Activated CD8-positive, alpha-beta memory T cell treated with anti-CD3 and anti-CD28 coated beads for 1 hour (primary cell): Measurements from ENCODE around the gene CNGA3.
"Not testable (repeated sequence)": the region's sequence is repeated elsewhere in the genome, so short reads cannot be mapped to it uniquely, and the experiment has no call there.

ENCODE experiments used
- DNase-seq, 2 donors: peaks; one replicate each; pipeline ENCODE4 v3.0.0-alpha.2; 2020; ENCODE audit warnings: low read depth in 1 of 2; ENCODE audit errors: extremely low read depth in 1 of 2

CNGA3 gene

GRCh38 chr2:98346311-98347236, at the start of gene CNGA3:
Gene CNGA3 (plus strand): TSS chr2:98346456. CDS start chr2:98369976, 23,520 bp downstream.
- no peak for DNase-seq

- DNase-seq, result no peak
Measured at GRCh38 chr2:98297817-98298682, 48.2 kb upstream of the CNGA3 start.

- no peak for DNase-seq
Measured at GRCh38 chr2:98298683-98299164, 47.5 kb upstream of the CNGA3 start.

- no peak for DNase-seq
Measured at GRCh38 chr2:98299211-98299905, 46.9 kb upstream of the CNGA3 start.

GRCh38 chr2:98300141-98300874, 45.9 kb upstream of the CNGA3 start:
- no peak for DNase-seq

- DNase-seq, result no peak
Measured at GRCh38 chr2:98301469-98301868, 44.8 kb upstream of the CNGA3 start.

- not testable (repeated sequence) for DNase-seq
Measured at GRCh38 chr2:98307131-98307696, 39.0 kb upstream of the CNGA3 start.

- no peak for DNase-seq
Measured at GRCh38 chr2:98308068-98308467, 38.2 kb upstream of the CNGA3 start.

GRCh38 chr2:98308532-98308931, 37.7 kb upstream of the CNGA3 start:
- DNase-seq, result no peak

GRCh38 chr2:98309580-98309979, 36.7 kb upstream of the CNGA3 start:
- no peak for DNase-seq

- no peak for DNase-seq
Measured at GRCh38 chr2:98310010-98310409, 36.2 kb upstream of the CNGA3 start.

GRCh38 chr2:98311090-98311489, 35.2 kb upstream of the CNGA3 start:
- DNase-seq, result no peak

GRCh38 chr2:98311771-98312545, 34.3 kb upstream of the CNGA3 start:
- DNase-seq, result no peak

- no peak for DNase-seq
Measured at GRCh38 chr2:98313492-98314250, 32.6 kb upstream of the CNGA3 start.

GRCh38 chr2:98314251-98314650, 32.0 kb upstream of the CNGA3 start:
- DNase-seq, result no peak

- no peak for DNase-seq
Measured at GRCh38 chr2:98315957-98316356, 30.3 kb upstream of the CNGA3 start.

GRCh38 chr2:98317214-98317613, 29.0 kb upstream of the CNGA3 start:
- DNase-seq, result no peak

- not testable (repeated sequence) for DNase-seq
Measured at GRCh38 chr2:98320171-98320570, 26.1 kb upstream of the CNGA3 start.
